HG03571 (cell line): ENCODE data around the gene ADCY7.

Experiments used
- ATAC-seq: cut with Tn5 transposase; IDR thresholded peaks from one replicate; pipeline ENCODE4 v1.9.1; 2021; ENCODE audit not compliant: unreplicated experiment

Gene ADCY7

GRCh38 chr16:50265716-50266336 is 525 bp upstream of the ADCY7 start:
- ATAC-seq, result no peak

- no peak for ATAC-seq
Observed at GRCh38 chr16:50267151-50267631, 840 bp downstream of the ADCY7 start.

- ATAC-seq, result no peak
Observed at GRCh38 chr16:50267651-50268050, 1.3 kb downstream of the ADCY7 start.

GRCh38 chr16:50268352-50268751 is 2.0 kb downstream of the ADCY7 start:
- no peak for ATAC-seq

GRCh38 chr16:50269061-50269705 is 2.8 kb downstream of the ADCY7 start:
- no peak for ATAC-seq

GRCh38 chr16:50269769-50270509 is 3.6 kb downstream of the ADCY7 start:
- ATAC-seq, result no peak

- ATAC-seq, result no peak
Observed at GRCh38 chr16:50270510-50271147, 4.3 kb downstream of the ADCY7 start.

- no peak for ATAC-seq
Observed at GRCh38 chr16:50271148-50272041, 5.0 kb downstream of the ADCY7 start.

- ATAC-seq, result no peak
Observed at GRCh38 chr16:50272111-50272571, 5.8 kb downstream of the ADCY7 start.

GRCh38 chr16:50272687-50273381 is 6.5 kb downstream of the ADCY7 start:
- ATAC-seq, result no peak

GRCh38 chr16:50273382-50273690 is 7.0 kb downstream of the ADCY7 start:
- ATAC-seq, result no peak

GRCh38 chr16:50273888-50274325 is 7.6 kb downstream of the ADCY7 start:
- peak; percentile 63 for ATAC-seq

- ATAC-seq, result peak; percentile 39
Observed at GRCh38 chr16:50274326-50275097, 8.2 kb downstream of the ADCY7 start.

- ATAC-seq, result no peak
Observed at GRCh38 chr16:50275098-50275415, 8.7 kb downstream of the ADCY7 start.

- no peak for ATAC-seq
Observed at GRCh38 chr16:50275428-50276325, 9.3 kb downstream of the ADCY7 start.

GRCh38 chr16:50276326-50276640 is 9.9 kb downstream of the ADCY7 start:
- ATAC-seq, result no peak

GRCh38 chr16:50276801-50277555 is 10.6 kb downstream of the ADCY7 start:
- ATAC-seq, result no peak

GRCh38 chr16:50278251-50278650 is 11.9 kb downstream of the ADCY7 start:
- no peak for ATAC-seq
